Esophagus (tissue), 2 donors: ENCODE measurements around the gene STK39. TPM values are rescaled to one million over a fixed set of nuclear protein-coding genes. Genes with fewer than 3 reads are reported as not detected.

Experiments
- H3K27ac ChIP-seq, 2 donors: one replicate each; pipeline ENCODE4 v1.5.1; 2013; ENCODE audit warnings: low read depth in 2 of 2, mild to moderate bottlenecking in 2 of 2, inconsistent platforms in 1 of 2, low read length in 1 of 2, moderate library complexity in 1 of 2
- H3K27me3 ChIP-seq, 2 donors: one replicate each; pipeline ENCODE4 v1.6.1; 2013; ENCODE audit warnings: low read length in 2 of 2, control low read depth in 1 of 2, mild to moderate bottlenecking in 1 of 2; ENCODE audit not compliant: insufficient read depth in 2 of 2, control insufficient read depth in 1 of 2
- H3K36me3 ChIP-seq, 2 donors: one replicate each; pipeline ENCODE4 v1.6.1; 2013; ENCODE audit warnings: low read length in 1 of 2; ENCODE audit not compliant: control insufficient read depth in 2 of 2, insufficient read depth in 2 of 2
- H3K4me1 ChIP-seq, 2 donors: one replicate each; pipeline ENCODE4 v1.6.1; 2013; ENCODE audit warnings: low read length in 1 of 2; ENCODE audit not compliant: control insufficient read depth in 2 of 2, insufficient read depth in 2 of 2
- H3K4me3 ChIP-seq, 2 donors: one replicate each; pipeline ENCODE4 v1.5.1; 2013; ENCODE audit warnings: low read length in 2 of 2, mild to moderate bottlenecking in 2 of 2, low read depth in 1 of 2, moderate library complexity in 1 of 2
- H3K9me3 ChIP-seq, 2 donors: one replicate each; pipeline ENCODE4 v1.6.1; 2013; ENCODE audit warnings: mild to moderate bottlenecking in 2 of 2, low read depth in 1 of 2, low read length in 1 of 2, moderate library complexity in 1 of 2; ENCODE audit not compliant: control insufficient read depth in 2 of 2, insufficient read depth in 1 of 2
- WGBS, 2 donors: extraction: QIAGEN DNeasy Blood & Tissue Kit; methylation state at CpG; one replicate each; pipeline ENCODE4 v1.1.7; 2013; 5-methylcytosine and 5-hydroxymethylcytosine counted together
- polyA plus RNA-seq, 2 donors: library from polyadenylated mRNA; stranded (reverse); fragments of 200-250 nt; gene quantifications; one replicate each; pipeline ENCODE4 v1.2.3, GENCODE V29; 2013
- donor health status: healthy with polysubstance abuse.
- donor health status: Bipolar disorder and iron deficiency.

STK39 gene
- 10 to 100 TPM; 24.7 to 24.9 TPM for polyA plus RNA-seq

- peak within 1 kb of the TSS; percentile 75 to 95 for H3K4me3 ChIP-seq
- H3K9me3 ChIP-seq = no peaks in the 10 kb centered on the region
- H3K27me3 ChIP-seq = no peaks in the 10 kb centered on the region
- no peaks in the 10 kb centered on the region for H3K36me3 ChIP-seq
- H3K4me1 ChIP-seq = peaks cover 0 to 3% of the 10 kb centered on the region in 2 donors
- peak within 1 kb of the TSS; percentile 87 to 89 for H3K27ac ChIP-seq
- 1% methylated on average over 42 to 91 of the region's 91 CpGs for WGBS, 2 donors
Observed at GRCh38 chr2:168247341-168248261, at the start of gene STK39. Gene STK39, minus strand, starts transcription at chr2:168247595. Its CDS starts 160 bp downstream, at chr2:168247435.

GRCh38 chr2:168295051-168295450 is 47.7 kb upstream of the STK39 start:
- H3K27me3 ChIP-seq = no peaks in the 10 kb centered on the region
- no peak overlapping the region for H3K4me3 ChIP-seq
- no peaks in the 10 kb centered on the region for H3K4me1 ChIP-seq
- H3K9me3 ChIP-seq = no peaks in the 10 kb centered on the region
- no peaks in the 10 kb centered on the region for H3K36me3 ChIP-seq
- no peak overlapping the region for H3K27ac ChIP-seq

DNA sequence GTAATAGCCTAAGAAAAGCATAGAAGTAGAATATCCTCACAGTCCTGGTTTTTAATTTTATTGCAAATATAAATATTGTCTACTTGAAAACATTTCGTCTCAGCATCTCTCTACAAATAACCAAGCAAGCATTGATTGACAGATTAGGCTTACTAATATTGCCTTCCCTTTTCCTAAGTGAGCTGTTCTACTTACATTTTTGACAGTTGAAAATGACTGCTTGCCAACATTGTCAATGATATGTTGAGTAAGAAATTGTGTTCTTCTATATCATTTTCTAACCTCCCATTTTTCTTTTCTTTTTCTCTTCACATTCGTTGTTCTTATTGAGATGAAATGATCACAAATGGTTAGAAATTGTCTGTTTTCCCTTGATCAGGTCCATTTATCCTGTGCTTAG is 47.0 kb upstream of the STK39 start:
- no peaks in the 10 kb centered on the region for H3K9me3 ChIP-seq
- 89 to 90% methylated on average over 2 of the region's 2 CpGs for WGBS, 2 donors
- H3K27me3 ChIP-seq = no peaks in the 10 kb centered on the region
- no peaks in the 10 kb centered on the region for H3K4me1 ChIP-seq
- no peaks in the 10 kb centered on the region for H3K36me3 ChIP-seq
- H3K4me3 ChIP-seq = no peak overlapping the region
- H3K27ac ChIP-seq = no peak overlapping the region

- 93% methylated on average over 4 of the region's 4 CpGs for WGBS, 2 donors
- H3K27ac ChIP-seq = no peak overlapping the region
- H3K4me3 ChIP-seq = no peak overlapping the region
- no peaks in the 10 kb centered on the region for H3K9me3 ChIP-seq
- no peaks in the 10 kb centered on the region for H3K27me3 ChIP-seq
- H3K4me1 ChIP-seq = no peaks in the 10 kb centered on the region
- H3K36me3 ChIP-seq = no peaks in the 10 kb centered on the region
Observed at GRCh38 chr2:168293766-168294165, 46.4 kb upstream of the STK39 start.

DNA sequence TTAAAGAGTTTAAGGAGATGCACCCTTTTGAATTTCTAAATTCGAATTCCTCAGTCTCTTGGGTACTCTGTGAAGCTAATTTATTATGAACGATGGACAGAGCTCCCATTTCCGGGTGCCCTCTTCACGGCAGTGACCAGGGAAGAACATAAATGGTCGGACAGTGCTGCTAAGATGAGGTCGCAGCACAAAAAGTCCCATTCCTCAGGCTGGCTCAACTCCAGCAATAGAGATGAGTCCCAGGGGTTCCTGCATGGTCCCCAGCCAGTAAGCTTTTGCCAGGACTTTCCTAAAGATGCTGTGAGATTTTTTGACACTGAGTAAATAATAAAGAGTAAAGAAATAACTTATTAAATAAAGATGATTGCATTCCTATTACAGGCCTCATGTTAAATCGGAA is 43.0 kb upstream of the STK39 start:
- H3K27me3 ChIP-seq = no peaks in the 10 kb centered on the region
- H3K4me3 ChIP-seq = no peak overlapping the region
- no peak overlapping the region for H3K27ac ChIP-seq
- no peaks in the 10 kb centered on the region for H3K36me3 ChIP-seq
- no peaks in the 10 kb centered on the region for H3K9me3 ChIP-seq
- 79 to 88% methylated on average over 7 of the region's 7 CpGs for WGBS, 2 donors
- no peaks in the 10 kb centered on the region for H3K4me1 ChIP-seq

- H3K27ac ChIP-seq = no peak overlapping the region
- no peaks in the 10 kb centered on the region for H3K9me3 ChIP-seq
- H3K4me1 ChIP-seq = no peaks in the 10 kb centered on the region
- H3K27me3 ChIP-seq = no peaks in the 10 kb centered on the region
- no peaks in the 10 kb centered on the region for H3K36me3 ChIP-seq
- H3K4me3 ChIP-seq = no peak overlapping the region
- 88 to 90% methylated on average over 6 of the region's 6 CpGs for WGBS, 2 donors
Observed at GRCh38 chr2:168289880-168290279, 42.5 kb upstream of the STK39 start.

- Histone ChIP-seq H3K4me3 (no peak overlapping the region), H3K36me3 (no peaks in the 10 kb centered on the region), H3K4me1 (no peaks in the 10 kb centered on the region), H3K27ac (no peak overlapping the region), H3K27me3 (no peaks in the 10 kb centered on the region), H3K9me3 (no peaks in the 10 kb centered on the region)
- WGBS, 2 donors = 66 to 73% methylated on average over 2 of the region's 2 CpGs
Observed at GRCh38 chr2:168286535-168286934, 39.1 kb upstream of the STK39 start.

DNA sequence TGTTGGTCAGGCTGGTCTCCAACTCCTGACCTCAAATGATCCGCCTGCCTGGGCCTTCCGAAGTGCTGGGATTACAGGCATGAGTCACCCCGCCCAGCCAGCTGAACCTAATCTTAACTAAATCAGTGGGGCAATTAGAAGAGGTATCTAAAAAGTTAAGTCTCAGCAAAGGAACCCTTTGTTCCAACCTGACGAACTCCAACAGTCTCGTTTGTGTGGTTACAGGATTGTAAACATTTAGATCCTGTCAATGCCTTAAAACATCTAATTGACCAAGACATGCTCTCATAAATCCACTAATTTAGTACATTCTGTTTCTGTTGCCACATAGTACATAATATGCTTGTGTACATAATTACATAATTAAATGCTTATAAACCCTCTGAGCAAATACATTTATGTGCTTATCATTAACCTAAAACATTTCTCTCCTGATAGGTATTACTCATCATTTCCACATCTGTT is 31.1 kb upstream of the STK39 start:
- Histone ChIP-seq H3K36me3 (no peaks in the 10 kb centered on the region), H3K9me3 (no peaks in the 10 kb centered on the region), H3K4me3 (no peak overlapping the region), H3K27me3 (no peaks in the 10 kb centered on the region), H3K27ac (no peak overlapping the region), H3K4me1 (no peaks in the 10 kb centered on the region)
- WGBS, 2 donors = 61 to 64% methylated on average over 5 of the region's 5 CpGs

DNA sequence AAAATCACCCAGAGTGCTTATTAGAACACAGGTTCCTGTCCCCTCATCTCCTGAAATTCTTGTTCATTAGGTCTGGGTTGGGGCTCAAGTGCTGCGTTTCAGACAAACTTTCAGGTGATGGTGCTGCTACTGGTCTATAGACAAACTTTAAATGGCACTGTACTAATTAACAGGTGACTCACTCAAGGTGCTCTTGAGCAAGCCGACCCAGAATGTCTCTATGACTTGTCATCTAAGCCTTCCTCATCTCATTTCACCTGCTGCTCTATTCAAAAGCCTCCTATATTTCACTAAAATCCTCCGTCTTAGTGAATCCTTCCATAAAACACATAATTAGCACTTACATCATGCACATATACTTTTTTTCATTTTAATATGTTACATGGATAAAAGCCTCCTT is 29.9 kb upstream of the STK39 start:
- WGBS, 2 donors = 78 to 83% methylated on average over 3 of the region's 3 CpGs
- H3K27me3 ChIP-seq = no peaks in the 10 kb centered on the region
- H3K27ac ChIP-seq = no peak overlapping the region
- no peaks in the 10 kb centered on the region for H3K4me1 ChIP-seq
- no peaks in the 10 kb centered on the region for H3K36me3 ChIP-seq
- H3K9me3 ChIP-seq = no peaks in the 10 kb centered on the region
- H3K4me3 ChIP-seq = no peak overlapping the region

DNA sequence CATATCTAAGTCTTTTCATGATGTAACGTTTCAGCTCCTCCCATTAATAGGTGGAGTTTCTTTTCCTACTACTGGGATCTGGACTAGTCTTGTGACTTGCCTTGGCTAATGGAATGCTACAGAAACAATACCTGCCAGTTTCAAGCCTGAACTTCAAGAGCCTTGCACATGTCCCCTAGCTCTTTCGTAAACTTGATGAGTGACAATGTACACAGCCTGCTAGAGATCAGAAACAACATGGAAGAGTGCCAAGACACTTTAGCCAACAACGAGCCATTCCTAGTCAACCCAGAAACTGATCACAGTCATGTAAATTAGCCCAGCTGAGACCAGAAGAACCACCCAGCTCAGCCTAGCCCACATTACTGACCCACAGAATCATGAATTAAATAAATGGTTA is 24.8 kb upstream of the STK39 start:
- no peak overlapping the region for H3K27ac ChIP-seq
- no peaks in the 10 kb centered on the region for H3K27me3 ChIP-seq
- H3K36me3 ChIP-seq = no peaks in the 10 kb centered on the region
- 64 to 71% methylated on average over 3 of the region's 3 CpGs for WGBS, 2 donors
- no peaks in the 10 kb centered on the region for H3K4me1 ChIP-seq
- H3K9me3 ChIP-seq = no peaks in the 10 kb centered on the region
- no peak overlapping the region for H3K4me3 ChIP-seq
